ENCODE data around the gene ZSCAN20. TPM values are rescaled to one million over a fixed set of nuclear protein-coding genes. Genes with fewer than 3 reads are reported as not detected.

Gene ZSCAN20
- total and polyA plus RNA-seq, 2 of the 4 experiments (the other 2 are of a cell fraction) = 2.1 to 11.1 TPM

GRCh38 chr1:33515112-33515511 lies 42.7 kb downstream of the ZSCAN20 start:
- Histone ChIP-seq H4K91ac (ENCODE audit: insufficient read depth, low read depth, low read length) (no peak overlapping the region), H4K20me1 (ENCODE audit: insufficient read depth, low read length) (no peaks in the 10 kb centered on the region), H2BK20ac (ENCODE audit: low read depth, low read length) (no peak overlapping the region), H3K56ac (ENCODE audit: extremely low read depth, insufficient read depth, low read length) (no peak overlapping the region), H2AFZ (replicated peaks; ENCODE audit: low read length, poor library complexity) (no peak overlapping the region), H3K27me3 (ENCODE audit: control insufficient read depth, insufficient read depth, low read length) (no peaks in the 10 kb centered on the region; the same call in 1 of the 2 replicates), H2BK5ac (ENCODE audit: low read depth, low read length, poor library complexity, severe bottlenecking) (no peak overlapping the region), H2BK15ac (ENCODE audit: low read depth, low read length) (no peak overlapping the region), H3K18ac (ENCODE audit: low read depth, low read length) (no peak overlapping the region), H3K4me3 (ENCODE audit: insufficient read depth, low read depth, low read length) (no peak overlapping the region), H3K36me3 (ENCODE audit: control insufficient read depth, insufficient read depth, low read length) (no peaks in the 10 kb centered on the region), H3K9ac (ENCODE audit: low read depth, low read length) (no peak overlapping the region), H3K9me1 (ENCODE audit: insufficient read depth, low read length) (no peaks in the 10 kb centered on the region), H4K8ac (ENCODE audit: low read depth in 2 of 2, low read length in 2 of 2) (no peak overlapping the region), H3K14ac (replicated peaks; ENCODE audit: low read depth, low read length) (no peak overlapping the region), H2AK5ac (ENCODE audit: low read depth, low read length) (no peak overlapping the region), H3K9me3 (ENCODE audit: control insufficient read depth, insufficient read depth, low read length) (no peaks in the 10 kb centered on the region), H4K5ac (ENCODE audit: low read depth, low read length) (no peak overlapping the region), H2BK120ac (ENCODE audit: low read depth, low read length) (no peak overlapping the region), H3K4ac (ENCODE audit: low read depth, low read length) (no peak overlapping the region), H3K27ac (ENCODE audit: insufficient read depth, low read length) (no peak overlapping the region), H3K4me2 (ENCODE audit: low read depth, low read length) (no peak overlapping the region), H2AK9ac (replicated peaks; ENCODE audit: low read depth, low read length, poor library complexity) (no peak overlapping the region), H3K79me1 (ENCODE audit: low read depth in 1 of 2, low read length in 2 of 2) (no peaks in the 10 kb centered on the region), H3K4me1 (ENCODE audit: control insufficient read depth, insufficient read depth, low read length) (peaks cover 4% of the 10 kb centered on the region; the same call in 1 of the 2 replicates), H3K23ac (ENCODE audit: low read depth, low read length) (no peak overlapping the region)
- TF ChIP-seq ELK1 (IDR thresholded peaks at IDR 0.05; ENCODE audit: borderline replicate concordance, low read depth, low read length) = no peak
- no peak for TF ChIP-seq RFX5 (IDR thresholded peaks at IDR 0.05; ENCODE audit: low read depth, low read length)
- TF ChIP-seq SMC3 (IDR thresholded peaks at IDR 0.05; ENCODE audit: low read depth, low read length) = no peak
- TF ChIP-seq BHLHE40 (IDR thresholded peaks at IDR 0.05; ENCODE audit: low read depth, low read length) = no peak
- no peak for TF ChIP-seq FOS (IDR thresholded peaks at IDR 0.05; ENCODE audit: low read depth, low read length)
- no peak for TF ChIP-seq MAFK (IDR thresholded peaks at IDR 0.05; ENCODE audit: low read depth, low read length)
- no peak for TF ChIP-seq USF2 (IDR thresholded peaks at IDR 0.05; ENCODE audit: low read depth, low read length)
- no peak for TF ChIP-seq MAZ (IDR thresholded peaks at IDR 0.05; ENCODE audit: borderline replicate concordance, low read depth, low read length)
- no peak for TF ChIP-seq MXI1 (IDR thresholded peaks at IDR 0.05; ENCODE audit: borderline replicate concordance, low read depth, low read length)
- TF ChIP-seq, protein P1, sequence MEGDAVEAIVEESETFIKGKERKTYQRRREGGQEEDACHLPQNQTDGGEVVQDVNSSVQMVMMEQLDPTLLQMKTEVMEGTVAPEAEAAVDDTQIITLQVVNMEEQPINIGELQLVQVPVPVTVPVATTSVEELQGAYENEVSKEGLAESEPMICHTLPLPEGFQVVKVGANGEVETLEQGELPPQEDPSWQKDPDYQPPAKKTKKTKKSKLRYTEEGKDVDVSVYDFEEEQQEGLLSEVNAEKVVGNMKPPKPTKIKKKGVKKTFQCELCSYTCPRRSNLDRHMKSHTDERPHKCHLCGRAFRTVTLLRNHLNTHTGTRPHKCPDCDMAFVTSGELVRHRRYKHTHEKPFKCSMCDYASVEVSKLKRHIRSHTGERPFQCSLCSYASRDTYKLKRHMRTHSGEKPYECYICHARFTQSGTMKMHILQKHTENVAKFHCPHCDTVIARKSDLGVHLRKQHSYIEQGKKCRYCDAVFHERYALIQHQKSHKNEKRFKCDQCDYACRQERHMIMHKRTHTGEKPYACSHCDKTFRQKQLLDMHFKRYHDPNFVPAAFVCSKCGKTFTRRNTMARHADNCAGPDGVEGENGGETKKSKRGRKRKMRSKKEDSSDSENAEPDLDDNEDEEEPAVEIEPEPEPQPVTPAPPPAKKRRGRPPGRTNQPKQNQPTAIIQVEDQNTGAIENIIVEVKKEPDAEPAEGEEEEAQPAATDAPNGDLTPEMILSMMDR (conservative IDR thresholded peaks at IDR 0.05; ENCODE audit: low read depth, low read length) = no peak
- no peak for TF ChIP-seq RCOR1 (IDR thresholded peaks at IDR 0.05; ENCODE audit: insufficient replicate concordance, low read length)
- TF ChIP-seq POLR2A (IDR thresholded peaks at IDR 0.05; ENCODE audit: low read depth, low read length) = no peak
- TF ChIP-seq CEBPB (IDR thresholded peaks at IDR 0.05; ENCODE audit: low read depth, low read length) = no peak
- TF ChIP-seq NFE2L2 (IDR thresholded peaks at IDR 0.05; ENCODE audit: low read depth, low read length) = no peak
- ChIA-PET POLR2A (ENCODE audit: unreplicated experiment) (no interaction called here), CTCF (no interaction called here)
- intact Hi-C loops (cut with micrococcal nuclease) = no loop called here
- dilution Hi-C loops (cut with HindIII; ENCODE audit: low sequenced_read_pairs, unreplicated experiment) = no loop called here
- in situ Hi-C loops (cut with MboI; ENCODE audit: low sequenced_read_pairs) = no loop called here
- 17% methylated on average over 2 of the region's 8 CpGs; no CpG with 5 or more reads in 1 of the 2 experiments for WGBS, 2 experiments (ENCODE audit: extremely low coverage in 2 of 2, insufficient read length in 1 of 2)
- DNase-seq (no peak), ATAC-seq (ENCODE audit: low read depth) (no peak)
- no TSS peak for BruUV-seq (replicated peaks)

All from IMR-90 (cell line).